ENCODE data around the gene CAPZB.

The CAPZB gene

DNA sequence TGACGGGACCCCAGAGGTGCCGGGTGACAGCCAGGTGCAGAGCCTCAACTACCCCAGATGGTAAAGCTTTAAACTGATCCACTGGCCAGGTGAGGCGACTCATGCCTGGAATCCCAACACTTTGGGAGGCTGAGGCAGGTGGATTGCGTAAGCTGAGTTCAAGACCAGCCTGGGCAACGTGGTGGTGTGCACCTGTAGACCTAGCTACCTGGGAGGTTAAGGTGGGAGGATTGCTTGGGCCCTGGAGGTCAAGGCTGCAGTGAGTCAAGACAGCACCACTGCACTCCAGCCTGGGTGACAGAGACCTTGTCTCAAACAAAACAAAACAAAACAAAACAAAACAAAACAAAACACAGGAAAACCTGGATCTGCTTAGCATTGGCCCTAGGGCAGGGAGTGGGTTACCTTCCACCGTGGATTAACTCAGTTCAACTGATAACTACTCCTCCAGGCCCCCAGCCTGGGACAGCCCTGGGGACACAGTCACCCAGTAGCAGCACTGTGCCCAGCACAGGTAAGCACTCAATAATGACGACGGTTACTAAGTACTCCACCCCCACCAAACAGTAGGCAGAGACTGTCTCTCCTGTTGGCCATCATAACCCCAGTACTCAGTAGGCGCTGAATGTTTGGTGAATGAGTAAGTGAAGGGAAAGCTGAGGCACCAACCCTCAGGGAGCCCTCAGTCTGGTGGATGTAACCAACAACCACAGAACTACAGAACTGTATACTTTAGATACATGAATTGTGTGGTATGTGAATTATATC lies 151.6 kb downstream of the CAPZB start:
- no peak overlapping the region for H3K4me3 ChIP-seq (ENCODE audit: low read depth, low read length)
- TF ChIP-seq, protein P1, sequence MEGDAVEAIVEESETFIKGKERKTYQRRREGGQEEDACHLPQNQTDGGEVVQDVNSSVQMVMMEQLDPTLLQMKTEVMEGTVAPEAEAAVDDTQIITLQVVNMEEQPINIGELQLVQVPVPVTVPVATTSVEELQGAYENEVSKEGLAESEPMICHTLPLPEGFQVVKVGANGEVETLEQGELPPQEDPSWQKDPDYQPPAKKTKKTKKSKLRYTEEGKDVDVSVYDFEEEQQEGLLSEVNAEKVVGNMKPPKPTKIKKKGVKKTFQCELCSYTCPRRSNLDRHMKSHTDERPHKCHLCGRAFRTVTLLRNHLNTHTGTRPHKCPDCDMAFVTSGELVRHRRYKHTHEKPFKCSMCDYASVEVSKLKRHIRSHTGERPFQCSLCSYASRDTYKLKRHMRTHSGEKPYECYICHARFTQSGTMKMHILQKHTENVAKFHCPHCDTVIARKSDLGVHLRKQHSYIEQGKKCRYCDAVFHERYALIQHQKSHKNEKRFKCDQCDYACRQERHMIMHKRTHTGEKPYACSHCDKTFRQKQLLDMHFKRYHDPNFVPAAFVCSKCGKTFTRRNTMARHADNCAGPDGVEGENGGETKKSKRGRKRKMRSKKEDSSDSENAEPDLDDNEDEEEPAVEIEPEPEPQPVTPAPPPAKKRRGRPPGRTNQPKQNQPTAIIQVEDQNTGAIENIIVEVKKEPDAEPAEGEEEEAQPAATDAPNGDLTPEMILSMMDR (IDR thresholded peaks at IDR 0.05; ENCODE audit: low read depth, low read length) = no peak
- no peak for DNase-seq (ENCODE audit: low read depth, low spot score)
- in situ Hi-C loops (cut with HindIII; ENCODE audit: low sequenced_read_pairs) = loop anchor here (25.0 kb wide), 1 partner anchor 304 kb away; the partner anchor contains the start of gene NBL1

DNA sequence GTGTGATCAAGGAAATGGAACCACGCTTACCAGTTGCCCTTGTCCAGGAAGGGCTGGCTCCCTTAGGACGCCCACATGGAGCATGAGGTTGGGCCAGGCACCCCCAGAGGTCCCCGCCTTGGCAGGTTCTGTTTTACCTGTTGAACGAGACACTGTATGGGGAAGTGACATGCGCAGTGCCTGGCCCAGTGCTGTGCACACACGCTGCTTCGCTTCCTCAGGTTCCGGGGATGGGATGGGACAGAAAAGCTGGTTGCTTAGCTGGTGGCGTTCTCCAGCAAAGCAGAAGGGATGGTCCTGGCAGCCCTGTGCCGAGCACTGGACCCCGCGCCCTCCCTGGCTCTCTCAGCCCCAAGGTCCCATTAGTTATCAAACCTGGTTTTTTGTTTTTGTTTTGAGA lies 152.5 kb downstream of the CAPZB start:
- in situ Hi-C loops (cut with HindIII; ENCODE audit: low sequenced_read_pairs) = loop anchor here (25.0 kb wide), 1 partner anchor 304 kb away; the partner anchor contains the start of gene NBL1
- H3K4me3 ChIP-seq (ENCODE audit: low read depth, low read length) = no peak overlapping the region
- TF ChIP-seq, protein P1 (IDR thresholded peaks at IDR 0.05; ENCODE audit: low read depth, low read length) = no peak
- no peak for DNase-seq (ENCODE audit: low read depth, low spot score)

DNA sequence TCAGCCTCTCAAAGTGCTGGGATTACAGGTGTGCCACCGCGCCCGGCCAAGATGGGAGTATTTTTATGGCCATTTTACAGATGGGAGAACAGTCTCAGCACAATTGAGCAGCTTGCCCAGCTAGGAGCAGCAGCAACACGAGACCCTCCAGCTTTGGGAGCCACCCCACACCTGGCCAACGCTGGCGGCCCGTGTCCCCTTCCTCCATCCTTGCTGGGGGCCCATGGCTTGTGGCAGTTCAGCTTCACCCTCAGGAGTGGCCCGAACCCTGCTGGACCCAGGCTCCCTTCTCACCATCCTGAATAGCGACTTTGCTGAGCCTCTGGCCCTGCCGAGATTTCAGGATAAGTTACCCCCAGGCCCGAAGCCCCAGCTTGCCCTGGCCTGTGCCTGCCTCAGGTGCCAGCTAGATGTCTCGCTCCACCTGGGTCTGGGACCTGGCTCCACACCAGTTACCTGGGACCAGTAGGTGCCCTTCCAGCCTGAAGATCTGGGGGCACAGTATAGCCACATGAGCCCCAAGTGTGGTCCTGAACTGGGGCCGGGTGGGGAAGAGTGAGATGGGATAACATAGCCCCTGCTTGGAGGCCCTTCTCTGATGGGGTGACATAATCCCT lies 154.0 kb downstream of the CAPZB start:
- in situ Hi-C loops (cut with HindIII; ENCODE audit: low sequenced_read_pairs) = loop anchor here (25.0 kb wide), 1 partner anchor 306 kb away; the partner anchor contains the start of gene NBL1
- DNase-seq (ENCODE audit: low read depth, low spot score) = no peak
- TF ChIP-seq, protein P1 (IDR thresholded peaks at IDR 0.05; ENCODE audit: low read depth, low read length) = no peak
- H3K4me3 ChIP-seq (ENCODE audit: low read depth, low read length) = no peak overlapping the region

DNA sequence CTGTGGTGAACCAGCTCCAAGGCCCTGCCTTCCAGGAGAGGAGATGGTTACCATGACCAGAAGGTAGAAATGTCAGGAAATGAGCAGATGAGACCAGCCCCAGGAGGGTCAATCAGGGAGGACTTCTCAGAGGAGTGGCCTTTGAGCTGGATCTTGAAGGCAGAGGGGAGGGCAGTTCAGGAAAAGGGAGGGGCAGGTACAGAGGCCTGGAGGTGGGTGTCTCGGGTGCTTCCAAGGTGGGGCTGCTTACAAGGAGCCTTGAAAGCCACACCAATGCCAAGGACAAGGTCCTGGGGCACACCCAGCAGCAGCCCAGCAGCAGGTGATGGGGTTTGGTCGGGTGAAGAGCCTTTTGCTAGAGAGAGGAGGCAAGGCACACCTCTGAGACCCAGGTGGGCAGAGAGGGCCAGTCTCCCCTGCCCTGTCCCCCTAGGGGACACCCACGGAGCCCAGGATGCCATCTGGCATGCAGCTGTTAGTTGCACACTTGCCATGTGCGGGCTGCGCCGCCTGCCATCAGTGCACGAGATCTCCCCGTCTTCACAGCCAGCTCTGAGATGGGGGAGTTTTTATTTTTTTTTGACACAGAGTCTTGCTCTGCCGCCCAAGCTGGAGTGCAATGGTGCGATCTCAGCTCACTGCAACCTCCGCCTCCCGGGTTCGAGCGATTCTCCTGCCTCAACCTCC lies 154.7 kb downstream of the CAPZB start:
- in situ Hi-C loops (cut with HindIII; ENCODE audit: low sequenced_read_pairs) = loop anchor here (25.0 kb wide), 1 partner anchor 307 kb away; the partner anchor contains the start of gene NBL1
- H3K4me3 ChIP-seq (ENCODE audit: low read depth, low read length) = no peak overlapping the region
- DNase-seq (ENCODE audit: low read depth, low spot score) = no peak
- TF ChIP-seq, protein P1 (IDR thresholded peaks at IDR 0.05; ENCODE audit: low read depth, low read length) = no peak

DNA sequence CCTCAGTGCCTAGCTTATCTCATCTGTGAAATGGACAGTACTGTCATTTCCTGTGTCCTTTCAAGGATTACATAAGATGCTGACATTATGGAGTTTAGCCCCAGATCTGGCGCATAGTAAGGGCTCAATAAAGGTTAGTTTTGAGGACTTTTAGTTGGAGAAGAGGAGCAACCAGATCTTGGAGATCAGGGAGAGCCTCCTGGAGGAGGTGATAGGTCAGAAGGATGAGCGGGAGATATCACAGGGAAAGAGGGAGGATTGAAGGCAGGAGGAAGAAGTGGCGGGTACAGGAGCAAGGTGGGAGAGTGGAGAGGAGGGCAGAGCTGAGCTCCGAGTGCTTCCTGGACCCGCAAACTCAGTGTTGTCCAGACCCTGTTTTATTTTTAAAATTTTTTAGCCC lies 155.7 kb downstream of the CAPZB start:
- H3K4me3 ChIP-seq (ENCODE audit: low read depth, low read length) = no peak overlapping the region
- no peak for DNase-seq (ENCODE audit: low read depth, low spot score)
- in situ Hi-C loops (cut with HindIII; ENCODE audit: low sequenced_read_pairs) = loop anchor here (25.0 kb wide), 1 partner anchor 308 kb away; the partner anchor contains the start of gene NBL1
- TF ChIP-seq, protein P1 (IDR thresholded peaks at IDR 0.05; ENCODE audit: low read depth, low read length) = no peak

DNA sequence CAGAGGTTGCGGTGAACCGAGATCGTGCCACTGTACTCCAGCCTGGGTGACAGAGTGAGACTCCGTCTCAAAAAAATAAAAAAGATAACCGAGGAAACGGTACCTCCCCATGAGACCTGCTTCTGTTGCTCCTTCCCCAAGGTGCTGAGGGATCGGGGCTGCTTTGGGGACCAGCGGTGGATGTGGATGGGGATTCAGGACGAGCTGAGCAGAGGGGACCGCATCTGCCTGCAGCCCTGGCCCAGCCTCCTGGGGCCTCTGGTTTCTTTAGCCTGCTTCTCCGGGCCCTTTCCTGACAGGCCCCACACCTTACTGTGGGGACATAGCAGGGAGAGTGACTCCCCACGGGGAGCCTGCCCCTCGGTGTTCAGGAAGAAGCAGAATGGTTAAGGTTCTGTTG lies 156.2 kb downstream of the CAPZB start:
- TF ChIP-seq, protein P1 (IDR thresholded peaks at IDR 0.05; ENCODE audit: low read depth, low read length) = no peak
- no peak for DNase-seq (ENCODE audit: low read depth, low spot score)
- in situ Hi-C loops (cut with HindIII; ENCODE audit: low sequenced_read_pairs) = loop anchor here (25.0 kb wide), 1 partner anchor 308 kb away; the partner anchor contains the start of gene NBL1
- no peak overlapping the region for H3K4me3 ChIP-seq (ENCODE audit: low read depth, low read length)

All from astrocyte of the spinal cord (primary cell).